Cardiac muscle cell (in vitro differentiated cells and primary cell): ENCODE results near the gene TRAPPC10. TPM values are rescaled to one million over a fixed set of nuclear protein-coding genes. Genes with fewer than 3 reads are reported as not detected.

Experiments
- DNase-seq, 2 donors: peaks; one replicate each; pipeline versions ENCODE4 v3.0.0 to v3.0.0-alpha.2; 2010 to 2017; ENCODE audit warnings: low read depth in 1 of 2, low spot score in 1 of 2
- H3K27ac ChIP-seq: fragments of 200-600 bp; sonication (generic); 2 replicates; pipeline ENCODE4 v1.5.1; 2016
- H3K27me3 ChIP-seq: fragments of 200-600 bp; sonication (generic); 2 replicates; pipeline ENCODE4 v1.6.0; 2016; ENCODE audit warnings: control low read depth
- H3K36me3 ChIP-seq: fragments of 200-600 bp; sonication (generic); 2 replicates; pipeline ENCODE4 v1.5.1; 2016; ENCODE audit warnings: control low read depth
- H3K4me1 ChIP-seq: fragments of 200-600 bp; sonication (generic); 2 replicates; pipeline ENCODE4 v1.8.1; 2017; ENCODE audit warnings: low read depth, mild to moderate bottlenecking, mixed run types
- H3K4me3 ChIP-seq: fragments of 200-600 bp; sonication (generic); 2 replicates; pipeline ENCODE4 v1.5.1; 2016; ENCODE audit warnings: mild to moderate bottlenecking
- H3K9me3 ChIP-seq: fragments of 200-600 bp; sonication (generic); 2 replicates; pipeline ENCODE4 v1.5.1; 2017; ENCODE audit warnings: low read depth, mild to moderate bottlenecking, control low read depth
- CTCF ChIP-seq: IDR thresholded peaks from 2 replicates; pipeline ENCODE4 v1.5.1; 2012; ENCODE audit warnings: low read depth, mild to moderate bottlenecking, low read length
- polyA plus RNA-seq: library from polyadenylated mRNA; unstranded; fragments of >200 nt; fragmentation: Nextera tagmentation; extraction: Ambion mirVana; gene quantifications from 2 replicates; pipeline ENCODE4 v1.2.1, GENCODE V29; 2016
- total RNA-seq: library from RNA; depleted of rRNA; stranded (reverse); fragments of >200 nt; gene quantifications from 2 replicates; pipeline ENCODE4 v1.2.3, GENCODE V29; 2016

Gene TRAPPC10
- total and polyA plus RNA-seq, 2 experiments from 2014 or later = 6.5 to 12.6 TPM

- Histone ChIP-seq H3K4me1 (no peaks in the 10 kb centered on the region), H3K4me3 (no peak overlapping the region), H3K36me3 (peaks cover 6% of the 10 kb centered on the region), H3K27me3 (no peaks in the 10 kb centered on the region), H3K27ac (no peak overlapping the region), H3K9me3 (no peaks in the 10 kb centered on the region)
- TF ChIP-seq CTCF = peak; percentile 10
- DNase-seq = no peak
Measured at GRCh38 chr21:43979654-43980053, 32.5 kb upstream of the TRAPPC10 start.

GRCh38 chr21:43981151-43981870, 30.8 kb upstream of the TRAPPC10 start:
- Histone ChIP-seq H3K27ac (no peak overlapping the region), H3K4me1 (no peaks in the 10 kb centered on the region), H3K36me3 (peaks cover 6% of the 10 kb centered on the region), H3K27me3 (peaks cover 5% of the 10 kb centered on the region), H3K9me3 (no peaks in the 10 kb centered on the region), H3K4me3 (no peak overlapping the region)
- no peak for DNase-seq
- no peak for TF ChIP-seq CTCF

GRCh38 chr21:43981871-43982210, 30.3 kb upstream of the TRAPPC10 start:
- TF ChIP-seq CTCF = no peak

GRCh38 chr21:43982489-43983078, 29.5 kb upstream of the TRAPPC10 start:
- DNase-seq = no peak
- peaks cover 6% of the 10 kb centered on the region for H3K36me3 ChIP-seq
- H3K27ac ChIP-seq = no peak overlapping the region
- TF ChIP-seq CTCF = no peak
- H3K9me3 ChIP-seq = no peaks in the 10 kb centered on the region
- no peaks in the 10 kb centered on the region for H3K4me1 ChIP-seq
- H3K27me3 ChIP-seq = peaks cover 6% of the 10 kb centered on the region
- H3K4me3 ChIP-seq = no peak overlapping the region

More at GRCh38 chr21:43981871-43982210, 30.3 kb upstream of the TRAPPC10 start:
- peaks cover 6% of the 10 kb centered on the region for H3K36me3 ChIP-seq
- H3K27ac ChIP-seq = no peak overlapping the region
- no peak overlapping the region for H3K4me3 ChIP-seq
- H3K4me1 ChIP-seq = no peaks in the 10 kb centered on the region
- DNase-seq = no peak
- peaks cover 6% of the 10 kb centered on the region for H3K27me3 ChIP-seq
- no peaks in the 10 kb centered on the region for H3K9me3 ChIP-seq

- H3K36me3 ChIP-seq = peaks cover 4% of the 10 kb centered on the region
- no peak overlapping the region for H3K4me3 ChIP-seq
- no peak for TF ChIP-seq CTCF
- DNase-seq = no peak
- H3K27ac ChIP-seq = no peak overlapping the region
- H3K4me1 ChIP-seq = no peaks in the 10 kb centered on the region
- H3K9me3 ChIP-seq = no peaks in the 10 kb centered on the region
- peaks cover 6% of the 10 kb centered on the region for H3K27me3 ChIP-seq
Measured at GRCh38 chr21:43983390-43983789, 28.7 kb upstream of the TRAPPC10 start.
